GM18507 (cell line): Measurements from ENCODE around the gene SIRT2.

Source experiments
- DNase-seq: peaks from one replicate; pipeline ENCODE4 v3.0.0; 2011; ENCODE audit warnings: low read depth; ENCODE audit not compliant: insufficient read length; ENCODE audit errors: extremely low spot score
- FAIRE-seq: peaks from 2 replicates; lab custom pipeline; 2011; peaks lifted over from hg19 to GRCh38; lab: Jason Lieb, UNC

The SIRT2 gene

GRCh38 chr19:38921420-38922274 lies 22.2 kb upstream of the SIRT2 start:
- DNase-seq: no peak
- FAIRE-seq: no peak

GRCh38 chr19:38920602-38921419 lies 21.4 kb upstream of the SIRT2 start:
- FAIRE-seq: no peak
- no peak for DNase-seq

DNA sequence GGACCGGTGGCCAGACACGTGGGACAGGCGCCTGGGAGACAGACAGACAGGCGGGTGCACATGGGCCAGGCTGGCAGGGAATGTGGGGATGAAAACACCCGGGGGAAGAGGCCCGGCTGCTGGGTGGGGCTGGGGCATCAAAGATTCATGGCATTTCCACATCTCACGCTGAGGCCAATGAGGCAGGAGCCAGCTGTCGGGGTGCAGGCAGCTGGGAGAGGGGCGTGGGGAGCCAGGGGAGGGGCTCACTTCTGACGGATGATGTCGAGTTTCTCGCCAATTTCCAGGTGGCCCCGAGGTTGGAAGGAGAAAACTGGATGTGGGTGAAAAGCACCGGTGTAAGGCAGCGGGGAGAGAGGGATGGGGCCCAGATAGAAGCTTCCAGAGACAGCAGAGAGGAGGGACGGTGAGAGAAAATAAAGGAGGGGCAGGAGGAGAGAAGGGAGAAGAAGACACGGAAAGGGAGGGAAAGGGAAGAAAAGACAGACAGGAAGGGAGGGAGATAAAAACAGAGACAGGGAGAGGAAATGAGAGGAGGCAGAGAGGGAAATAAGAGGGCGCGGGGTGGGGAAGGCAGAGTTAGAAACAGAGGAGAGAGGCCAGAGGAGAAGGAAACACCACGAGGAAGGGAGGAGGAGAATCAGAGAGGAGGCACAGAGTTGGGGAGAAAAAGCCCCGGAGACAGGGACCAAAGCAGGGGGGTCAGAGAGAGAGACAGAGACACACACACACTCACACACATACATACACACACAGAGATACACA lies 20.6 kb upstream of the SIRT2 start:
- no peak for FAIRE-seq
- no peak for DNase-seq

GRCh38 chr19:38918526-38918925 lies 19.1 kb upstream of the SIRT2 start:
- no peak for DNase-seq
- no peak for FAIRE-seq

GRCh38 chr19:38917921-38918491 lies 18.6 kb upstream of the SIRT2 start:
- FAIRE-seq: no peak
- DNase-seq: no peak

DNA sequence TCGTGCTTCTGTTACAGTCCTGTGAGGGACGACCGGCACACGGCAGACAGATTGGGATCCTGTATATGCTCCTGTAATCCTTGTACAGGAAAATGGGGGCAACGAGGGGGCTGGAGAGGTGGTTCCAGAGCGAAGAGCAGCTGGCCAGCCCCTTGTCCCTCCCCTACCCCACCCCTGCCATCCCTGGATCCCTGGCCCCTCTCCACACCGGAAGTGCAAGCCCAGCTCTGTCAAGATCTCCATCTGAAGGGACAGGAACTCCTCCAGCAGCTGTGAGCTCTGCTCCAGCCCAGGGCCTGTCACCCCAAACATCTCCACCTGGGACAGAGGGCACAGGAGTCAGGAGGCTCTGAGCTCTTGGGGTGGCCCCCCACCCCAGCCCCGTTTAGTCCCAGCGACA lies 18.1 kb upstream of the SIRT2 start:
- FAIRE-seq (no peak), DNase-seq (no peak)

DNA sequence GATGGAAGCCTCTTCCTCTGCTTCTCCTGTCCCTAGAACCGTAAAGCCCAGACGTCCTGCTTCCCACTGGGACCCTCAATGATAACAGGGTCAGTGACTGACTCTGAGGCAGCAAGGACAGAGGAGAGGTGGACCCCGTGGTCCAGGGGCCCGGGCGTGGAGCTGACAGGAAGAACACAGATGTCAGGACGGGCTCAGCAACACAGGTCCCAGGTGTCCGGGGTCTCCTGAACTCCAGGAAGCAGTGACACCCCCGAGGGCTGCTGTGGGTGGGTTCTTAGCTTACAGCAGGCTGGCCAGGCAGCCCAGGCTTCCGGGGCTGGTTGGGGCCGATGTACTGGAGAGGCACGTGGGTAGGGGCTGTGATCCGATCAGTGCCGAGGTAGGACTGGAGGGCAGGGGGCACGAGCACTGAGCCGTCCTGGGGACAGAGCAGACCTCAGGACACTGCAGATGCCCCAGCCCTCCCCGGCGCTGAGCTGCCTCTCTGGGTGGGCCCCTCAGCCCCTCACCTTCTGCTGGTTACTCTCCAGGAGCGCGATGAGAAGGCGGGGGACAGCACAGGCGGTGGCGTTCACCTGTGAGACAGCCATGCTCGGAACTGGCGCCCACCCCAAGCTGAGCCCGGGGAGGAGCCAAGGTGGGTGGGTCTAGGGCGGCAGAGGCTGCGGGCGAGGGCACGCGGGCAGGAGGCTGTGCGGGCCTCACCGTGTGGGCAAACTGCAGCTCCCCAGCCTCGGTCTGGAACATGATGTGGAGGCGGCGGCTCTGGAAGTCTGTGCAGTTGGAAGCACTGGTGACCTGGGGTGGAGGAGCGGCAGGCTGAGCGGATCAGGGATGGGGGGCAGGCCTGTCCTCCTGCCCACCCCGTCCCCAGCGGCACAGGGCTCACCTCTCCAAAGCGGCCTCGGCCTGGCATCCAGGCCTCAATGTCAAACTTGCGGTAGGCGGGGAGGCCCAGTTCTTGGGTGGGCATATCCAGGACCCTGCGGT lies 16.2 kb upstream of the SIRT2 start:
- FAIRE-seq: no peak

DNA sequence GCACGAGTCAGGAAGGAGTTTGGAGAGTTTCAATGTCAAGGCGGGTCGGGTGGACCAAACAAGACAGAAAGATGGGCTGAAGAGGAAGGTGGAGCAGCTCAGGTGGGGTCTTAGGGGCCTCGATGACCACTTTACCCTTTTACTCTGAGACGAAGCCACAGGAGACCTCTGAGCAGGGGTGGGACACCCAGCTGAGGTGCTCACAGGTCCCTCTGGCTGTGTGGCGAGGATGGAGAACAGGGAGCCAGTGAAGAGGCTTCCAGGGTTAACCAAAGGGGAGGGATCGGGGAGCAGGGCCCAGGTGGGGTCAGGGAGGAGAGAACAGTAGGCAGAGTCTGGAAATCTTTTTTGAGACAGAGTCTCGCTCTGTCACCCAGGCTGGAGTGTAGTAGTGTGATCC lies 14.5 kb upstream of the SIRT2 start:
- DNase-seq (no peak), FAIRE-seq (no peak)

More for the DNA sequence above, 16.2 kb upstream of the SIRT2 start:
- DNase-seq: no peak

DNA sequence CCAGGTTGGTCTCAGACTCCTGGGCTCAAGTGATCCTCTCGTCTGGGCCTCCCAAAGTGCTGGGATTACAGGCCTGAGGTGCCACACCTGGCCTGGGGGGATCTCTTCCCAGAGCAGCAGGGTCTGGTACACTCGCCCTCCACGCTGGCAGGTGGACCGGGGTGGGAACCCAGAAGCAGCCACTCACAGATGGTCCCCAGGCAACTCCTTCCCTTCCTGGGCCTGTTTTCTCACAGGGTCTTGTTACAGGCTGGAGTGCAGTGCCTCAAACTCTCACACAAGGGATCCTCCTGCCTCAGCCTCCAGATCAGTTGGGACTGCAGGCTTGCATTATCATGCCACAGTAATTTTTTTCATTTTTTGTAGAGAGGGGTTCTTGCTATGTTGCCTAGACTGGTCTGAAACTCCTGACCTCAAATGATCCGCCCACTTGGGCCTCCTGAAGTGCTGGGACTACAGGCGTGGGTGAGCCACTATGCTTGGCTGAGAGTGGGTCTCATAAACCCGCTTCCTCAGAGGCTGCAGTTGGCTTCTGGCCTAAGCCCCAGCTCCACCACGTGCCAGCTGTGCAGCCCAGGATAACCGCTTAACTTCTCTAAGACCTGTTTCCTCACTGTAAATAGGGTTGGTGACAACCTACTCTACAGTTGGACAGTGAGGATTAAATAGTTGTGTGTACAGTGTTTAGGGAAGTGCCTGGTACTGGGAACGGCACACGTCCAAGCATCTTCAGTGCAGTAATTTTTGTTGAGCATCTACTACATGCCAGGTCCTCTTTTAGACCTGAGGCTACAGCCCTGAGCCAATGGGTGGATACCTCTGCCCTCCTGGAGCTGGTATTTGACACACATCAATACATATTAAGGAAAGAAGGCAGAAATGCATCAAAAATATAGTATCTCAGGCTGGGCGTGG lies 13.4 kb upstream of the SIRT2 start:
- DNase-seq (no peak), FAIRE-seq (no peak)

- DNase-seq: no peak
- no peak for FAIRE-seq
Observed at GRCh38 chr19:38911388-38912001, 12.1 kb upstream of the SIRT2 start.

- FAIRE-seq (no peak), DNase-seq (no peak)
Observed at GRCh38 chr19:38910488-38910887, 11.1 kb upstream of the SIRT2 start.

DNA sequence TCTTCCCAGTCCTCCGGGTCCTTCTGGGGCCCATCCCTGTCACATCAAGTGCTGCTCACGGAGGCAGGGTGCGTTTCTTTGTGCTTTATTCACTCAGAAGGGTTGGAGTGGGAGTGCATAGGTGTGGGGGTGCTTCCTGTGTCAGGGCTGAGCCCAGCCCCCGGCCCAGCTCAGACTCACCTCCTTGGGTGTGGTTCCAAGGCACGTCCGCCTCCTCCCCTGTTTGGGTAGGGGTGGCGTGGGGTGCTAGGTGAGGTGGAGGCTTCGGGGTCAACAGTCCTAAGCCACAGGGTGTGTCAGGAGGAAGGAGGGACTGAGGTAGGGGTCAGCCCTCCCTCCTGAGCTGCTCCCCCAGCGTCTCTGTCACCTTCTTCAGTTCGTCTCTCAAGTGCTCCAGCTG lies 9.5 kb upstream of the SIRT2 start:
- DNase-seq (no peak), FAIRE-seq (no peak)

- DNase-seq (no peak), FAIRE-seq (no peak)
Observed at GRCh38 chr19:38907670-38908069, 8.3 kb upstream of the SIRT2 start.

DNA sequence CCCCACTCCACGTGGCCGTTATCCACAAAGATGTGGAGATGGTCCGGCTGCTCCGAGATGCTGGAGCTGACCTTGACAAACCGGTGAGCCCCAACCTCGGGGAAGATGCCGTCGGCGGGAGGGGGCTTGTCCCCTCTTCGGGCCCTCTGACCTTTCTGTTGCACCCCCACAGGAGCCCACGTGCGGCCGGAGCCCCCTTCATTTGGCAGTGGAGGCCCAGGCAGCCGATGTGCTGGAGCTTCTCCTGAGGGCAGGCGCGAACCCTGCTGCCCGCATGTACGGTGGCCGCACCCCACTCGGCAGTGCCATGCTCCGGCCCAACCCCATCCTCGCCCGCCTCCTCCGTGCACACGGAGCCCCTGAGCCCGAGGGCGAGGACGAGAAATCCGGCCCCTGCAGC lies 7.8 kb upstream of the SIRT2 start:
- DNase-seq (no peak), FAIRE-seq (no peak)

DNA sequence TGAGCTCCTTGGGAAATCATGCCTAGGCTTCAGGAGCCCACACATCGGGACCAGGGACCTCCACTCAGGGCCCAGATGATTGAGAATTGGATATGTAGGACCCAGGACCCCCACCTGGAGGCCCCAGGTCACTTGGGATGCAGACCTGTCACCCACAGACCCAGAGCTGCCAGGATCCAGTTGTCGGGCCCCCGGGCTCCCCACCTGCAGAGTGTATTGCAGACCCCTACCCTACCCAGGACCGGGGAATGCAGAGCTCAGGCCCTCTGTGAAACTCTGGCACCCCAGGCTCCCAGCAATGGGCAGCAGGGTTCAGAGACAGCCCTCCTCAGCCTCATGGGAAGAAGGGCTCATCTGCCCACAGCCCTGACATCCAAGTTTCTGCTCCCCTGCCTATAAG lies 6.2 kb upstream of the SIRT2 start:
- DNase-seq (no peak), FAIRE-seq (no peak)

GRCh38 chr19:38904581-38905539 lies 5.4 kb upstream of the SIRT2 start:
- no peak for FAIRE-seq
- no peak for DNase-seq
